ENCODE results near the gene PHF21B. TPM values are rescaled to one million over a fixed set of nuclear protein-coding genes. Genes with fewer than 3 reads are reported as not detected.

The PHF21B gene
- total RNA-seq, 4 donors from 2014 or later = under 0.01 to 11.9 (median 2.9) TPM

- H3K27me3 ChIP-seq = no peaks in the 10 kb centered on the region
- TF ChIP-seq POLR2A (IDR thresholded peaks at IDR 0.05) (no peak), CTCF (IDR thresholded peaks at IDR 0.05) (no peak)
- H3K4me1 ChIP-seq = no peaks in the 10 kb centered on the region
- intact Hi-C loops (cut with DNase I; ENCODE audit: low total_unique reads) = no loop called here
- no peak overlapping the region for H3K4me3 ChIP-seq
- H3K36me3 ChIP-seq = no peaks in the 10 kb centered on the region
- H3K9me3 ChIP-seq = no peaks in the 10 kb centered on the region
- H3K27ac ChIP-seq = no peak overlapping the region
- DNase-seq = no peak
These were observed 32.5 kb upstream of the PHF21B start for GRCh38 chr22:45042263-45042662.

GRCh38 chr22:45039133-45039532 is 29.3 kb upstream of the PHF21B start:
- Histone ChIP-seq H3K9me3 (no peaks in the 10 kb centered on the region), H3K27me3 (no peaks in the 10 kb centered on the region), H3K36me3 (no peaks in the 10 kb centered on the region), H3K27ac (no peak overlapping the region), H3K4me3 (no peak overlapping the region), H3K4me1 (no peaks in the 10 kb centered on the region)
- TF ChIP-seq CTCF (IDR thresholded peaks at IDR 0.05) (no peak), POLR2A (IDR thresholded peaks at IDR 0.05) (no peak)
- no peak for DNase-seq
- intact Hi-C loops (cut with DNase I; ENCODE audit: low total_unique reads) = no loop called here

- Histone ChIP-seq H3K27ac (no peak overlapping the region), H3K27me3 (no peaks in the 10 kb centered on the region), H3K36me3 (no peaks in the 10 kb centered on the region), H3K9me3 (no peaks in the 10 kb centered on the region), H3K4me1 (no peaks in the 10 kb centered on the region), H3K4me3 (no peak overlapping the region)
- peak; percentile 23 to 52 for DNase-seq
- intact Hi-C loops (cut with DNase I; ENCODE audit: low total_unique reads) = no loop called here
- TF ChIP-seq CTCF (IDR thresholded peaks at IDR 0.05) = no peak
- no peak for TF ChIP-seq POLR2A (IDR thresholded peaks at IDR 0.05)
These were observed 26.3 kb upstream of the PHF21B start for GRCh38 chr22:45036154-45036553.

- Histone ChIP-seq H3K9me3 (no peaks in the 10 kb centered on the region), H3K4me3 (no peak overlapping the region), H3K27me3 (no peaks in the 10 kb centered on the region), H3K4me1 (no peaks in the 10 kb centered on the region), H3K27ac (no peak overlapping the region), H3K36me3 (no peaks in the 10 kb centered on the region)
- TF ChIP-seq CTCF (IDR thresholded peaks at IDR 0.05) (no peak), POLR2A (IDR thresholded peaks at IDR 0.05) (no peak)
- intact Hi-C loops (cut with DNase I; ENCODE audit: low total_unique reads) = no loop called here
- DNase-seq = no peak
These were observed 25.0 kb upstream of the PHF21B start for GRCh38 chr22:45034821-45035220.

GRCh38 chr22:45034156-45034555 is 24.4 kb upstream of the PHF21B start:
- no peaks in the 10 kb centered on the region for H3K9me3 ChIP-seq
- DNase-seq = no peak
- intact Hi-C loops (cut with DNase I; ENCODE audit: low total_unique reads) = no loop called here
- no peak overlapping the region for H3K27ac ChIP-seq
- H3K4me3 ChIP-seq = no peak overlapping the region
- no peaks in the 10 kb centered on the region for H3K4me1 ChIP-seq
- H3K36me3 ChIP-seq = no peaks in the 10 kb centered on the region
- TF ChIP-seq CTCF (IDR thresholded peaks at IDR 0.05) (no peak), POLR2A (IDR thresholded peaks at IDR 0.05) (no peak)
- no peaks in the 10 kb centered on the region for H3K27me3 ChIP-seq

Measured in uterus (tissue), 4 donors.